Stimulated activated CD4-positive, alpha-beta T cell treated with anti-CD3 and anti-CD28 coated beads, Interleukin-1b, Interleukin-23, amount 100 ng/mL, for 48 hours (primary cell): ENCODE results near the gene NAV2.
A peak's percentile ranks its signal among the peaks of the same experiment; 100 is the strongest.
"Not testable (repeated sequence)": the region's sequence is repeated elsewhere in the genome, so short reads cannot be mapped to it uniquely, and the experiment has no call there.

Experiments
- DNase-seq: peaks from one replicate; pipeline ENCODE4 v3.0.0-alpha.2; 2020

NAV2 gene

GRCh38 chr11:19960410-19960809 lies 247.8 kb downstream of the NAV2 start:
- DNase-seq: not testable (repeated sequence)

- DNase-seq: no peak
These were observed 248.6 kb downstream of the NAV2 start for GRCh38 chr11:19961225-19961624.

- no peak for DNase-seq
These were observed 249.6 kb downstream of the NAV2 start for GRCh38 chr11:19962053-19962800.

GRCh38 chr11:19962801-19963175 lies 250.2 kb downstream of the NAV2 start:
- no peak for DNase-seq

GRCh38 chr11:19963697-19964387 lies 251.2 kb downstream of the NAV2 start:
- DNase-seq: no peak

- no peak for DNase-seq
These were observed 253.8 kb downstream of the NAV2 start for GRCh38 chr11:19966441-19966840.

- DNase-seq: no peak
These were observed 254.3 kb downstream of the NAV2 start for GRCh38 chr11:19966927-19967326.

GRCh38 chr11:19967787-19968186 lies 255.2 kb downstream of the NAV2 start:
- no peak for DNase-seq

GRCh38 chr11:19968860-19969259 lies 256.2 kb downstream of the NAV2 start:
- no peak for DNase-seq

GRCh38 chr11:19970944-19971343 lies 258.3 kb downstream of the NAV2 start:
- peak; percentile 43 for DNase-seq

- no peak for DNase-seq
These were observed 259.5 kb downstream of the NAV2 start for GRCh38 chr11:19972091-19972490.

- DNase-seq: no peak
These were observed 260.0 kb downstream of the NAV2 start for GRCh38 chr11:19972651-19973050.

GRCh38 chr11:19973136-19973635 lies 260.5 kb downstream of the NAV2 start:
- no peak for DNase-seq

- no peak for DNase-seq
These were observed 262.2 kb downstream of the NAV2 start for GRCh38 chr11:19974886-19975285.

GRCh38 chr11:19975414-19975990 lies 262.9 kb downstream of the NAV2 start:
- DNase-seq: no peak

GRCh38 chr11:19976281-19976941 lies 263.8 kb downstream of the NAV2 start:
- DNase-seq: no peak

- no peak for DNase-seq
These were observed 265.3 kb downstream of the NAV2 start for GRCh38 chr11:19977941-19978340.

GRCh38 chr11:19978668-19979518 lies 266.3 kb downstream of the NAV2 start:
- DNase-seq: peak; percentile 8

GRCh38 chr11:19979519-19979845 lies 266.8 kb downstream of the NAV2 start:
- DNase-seq: no peak

GRCh38 chr11:19980388-19980787 lies 267.8 kb downstream of the NAV2 start:
- DNase-seq: no peak

GRCh38 chr11:19980957-19981669 lies 268.5 kb downstream of the NAV2 start:
- DNase-seq: no peak
